CD4-positive, alpha-beta T cell treated with Interleukin-21 for 1 hour (primary cell): ENCODE data around the gene PPP3R1.

Source experiments
- DNase-seq: peaks from one replicate; pipeline ENCODE4 v3.0.0-alpha.2; 2020

The PPP3R1 gene

GRCh38 chr2:68135448-68136320 is 116.6 kb downstream of the PPP3R1 start:
- no peak for DNase-seq

GRCh38 chr2:68134554-68134953 is 117.8 kb downstream of the PPP3R1 start:
- DNase-seq: no peak

- DNase-seq: no peak
Observed at GRCh38 chr2:68134120-68134519, 118.2 kb downstream of the PPP3R1 start.
